ENCODE results near the gene SLFNL1.

GRCh38 chr1:41003127-41003639, 18.3 kb downstream of the SLFNL1 start:
- no peak for TF ChIP-seq POLR2A (IDR thresholded peaks at IDR 0.05)
- TF ChIP-seq CTCF (IDR thresholded peaks at IDR 0.05), result no peak
